PC-3 (cell line): ENCODE data around the gene RBM7.

ENCODE experiments used
- EZH2 ChIP-seq: fragments of 300-600 bp; sonication (generic); IDR thresholded peaks from one replicate; pipeline ENCODE4 v1.6.1; 2017; ENCODE audit warnings: antibody characterized with exemption, mild to moderate bottlenecking, low read length; ENCODE audit not compliant: unreplicated experiment
- TF ChIP-seq, protein P1 (sequence below): fragments of 300-600 bp; sonication (generic); conservative IDR thresholded peaks from 2 replicates; pipeline ENCODE4 v1.5.1; 2017; ENCODE audit warnings: antibody characterized with exemption, low read depth, mild to moderate bottlenecking, low read length

DNA sequence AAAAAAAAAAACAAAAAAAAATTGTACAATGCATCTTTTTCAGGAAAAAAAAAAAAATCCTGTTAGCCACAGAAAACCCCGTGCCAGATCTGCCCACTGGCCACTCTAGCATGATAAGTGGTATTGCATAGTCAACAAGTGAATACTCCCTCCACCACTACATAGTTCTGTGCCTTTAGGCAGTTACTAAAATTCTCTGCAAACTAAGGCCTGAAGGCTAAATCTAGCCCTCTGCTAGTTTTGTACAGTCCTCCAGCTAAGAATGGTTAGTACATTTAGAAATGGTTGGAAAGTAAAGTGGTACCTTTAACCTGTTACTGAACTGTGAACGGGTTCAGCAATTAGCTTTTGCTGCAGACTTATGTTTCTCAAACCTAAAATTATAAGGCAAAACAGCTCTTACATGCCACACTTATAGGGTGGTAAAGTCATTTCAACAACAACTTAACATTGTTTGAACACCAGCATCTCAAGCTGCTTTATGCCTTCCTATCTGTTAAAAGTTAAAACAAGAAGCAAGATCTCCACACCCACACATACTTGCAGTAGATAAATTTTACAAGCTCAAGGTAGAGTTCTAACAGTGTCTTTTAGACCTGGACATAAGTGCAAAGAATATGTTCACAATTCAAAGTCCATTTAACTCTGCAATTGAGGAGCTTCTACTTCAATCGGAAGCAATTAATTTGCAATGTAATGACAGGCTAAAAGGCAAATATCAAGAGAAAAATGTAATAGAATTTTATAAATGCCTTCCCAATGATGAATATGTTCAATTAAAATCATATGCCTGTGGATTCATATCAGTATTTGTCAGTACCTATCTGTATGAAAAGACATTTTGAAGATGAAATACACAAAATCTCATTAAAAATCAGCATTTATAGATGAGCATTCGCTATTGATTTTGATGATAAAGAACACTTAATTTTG is 7.5 kb upstream of the RBM7 start:
- TF ChIP-seq, protein P1, sequence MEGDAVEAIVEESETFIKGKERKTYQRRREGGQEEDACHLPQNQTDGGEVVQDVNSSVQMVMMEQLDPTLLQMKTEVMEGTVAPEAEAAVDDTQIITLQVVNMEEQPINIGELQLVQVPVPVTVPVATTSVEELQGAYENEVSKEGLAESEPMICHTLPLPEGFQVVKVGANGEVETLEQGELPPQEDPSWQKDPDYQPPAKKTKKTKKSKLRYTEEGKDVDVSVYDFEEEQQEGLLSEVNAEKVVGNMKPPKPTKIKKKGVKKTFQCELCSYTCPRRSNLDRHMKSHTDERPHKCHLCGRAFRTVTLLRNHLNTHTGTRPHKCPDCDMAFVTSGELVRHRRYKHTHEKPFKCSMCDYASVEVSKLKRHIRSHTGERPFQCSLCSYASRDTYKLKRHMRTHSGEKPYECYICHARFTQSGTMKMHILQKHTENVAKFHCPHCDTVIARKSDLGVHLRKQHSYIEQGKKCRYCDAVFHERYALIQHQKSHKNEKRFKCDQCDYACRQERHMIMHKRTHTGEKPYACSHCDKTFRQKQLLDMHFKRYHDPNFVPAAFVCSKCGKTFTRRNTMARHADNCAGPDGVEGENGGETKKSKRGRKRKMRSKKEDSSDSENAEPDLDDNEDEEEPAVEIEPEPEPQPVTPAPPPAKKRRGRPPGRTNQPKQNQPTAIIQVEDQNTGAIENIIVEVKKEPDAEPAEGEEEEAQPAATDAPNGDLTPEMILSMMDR: no peak
- TF ChIP-seq EZH2: no peak
